ENCODE measurements around the gene EML2. TPM values are rescaled to one million over a fixed set of nuclear protein-coding genes. Genes with fewer than 3 reads are reported as not detected.

The EML2 gene
- total and polyA plus RNA-seq, 10 of the 15 experiments (the other 5 are each of a cell fraction or from before 2014, with no cell fraction given), result 1.6 to 64.0 (median 27.5) TPM

DNA sequence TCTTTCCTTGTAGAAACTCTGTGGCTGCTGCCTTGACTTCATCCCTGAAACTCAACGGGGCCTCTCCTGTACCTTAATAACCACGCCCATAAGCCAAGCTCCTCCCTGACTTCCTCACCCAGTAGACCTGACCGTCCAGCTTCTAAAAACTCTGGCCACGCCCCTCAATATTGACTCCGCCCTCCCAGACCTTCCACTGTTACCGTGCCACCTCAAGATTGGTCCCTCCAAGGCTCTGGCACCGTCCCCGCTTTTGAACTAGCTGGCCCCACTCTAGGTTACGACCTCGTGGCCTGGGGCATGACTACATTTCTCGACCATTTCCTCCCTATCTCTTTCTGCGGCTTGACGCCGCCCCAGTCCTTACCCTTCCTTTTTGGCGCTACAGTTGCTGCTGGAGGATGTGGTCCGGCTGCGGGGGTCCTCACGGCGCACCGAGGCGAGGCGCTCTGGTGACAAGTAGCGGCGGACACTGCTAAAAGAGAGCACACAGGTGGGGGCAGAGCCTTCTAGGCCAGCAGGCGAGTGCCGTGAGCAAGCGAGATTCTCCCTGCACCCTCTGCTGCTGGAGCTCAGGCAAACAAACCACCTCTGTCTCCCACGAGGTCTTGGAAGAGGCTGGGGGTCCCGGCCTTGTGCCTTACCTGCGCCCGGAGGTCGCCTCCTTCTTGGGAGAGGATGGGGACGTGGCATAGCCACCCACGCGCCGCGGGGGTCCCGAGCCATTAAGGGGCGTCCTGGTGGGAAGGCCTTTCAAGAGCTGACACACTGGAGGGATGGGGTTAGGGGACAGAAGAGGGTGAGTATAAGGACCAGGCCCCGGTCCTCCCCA lies 2.3 kb upstream of the EML2 start (continued):
- TF ChIP-seq, protein P1, sequence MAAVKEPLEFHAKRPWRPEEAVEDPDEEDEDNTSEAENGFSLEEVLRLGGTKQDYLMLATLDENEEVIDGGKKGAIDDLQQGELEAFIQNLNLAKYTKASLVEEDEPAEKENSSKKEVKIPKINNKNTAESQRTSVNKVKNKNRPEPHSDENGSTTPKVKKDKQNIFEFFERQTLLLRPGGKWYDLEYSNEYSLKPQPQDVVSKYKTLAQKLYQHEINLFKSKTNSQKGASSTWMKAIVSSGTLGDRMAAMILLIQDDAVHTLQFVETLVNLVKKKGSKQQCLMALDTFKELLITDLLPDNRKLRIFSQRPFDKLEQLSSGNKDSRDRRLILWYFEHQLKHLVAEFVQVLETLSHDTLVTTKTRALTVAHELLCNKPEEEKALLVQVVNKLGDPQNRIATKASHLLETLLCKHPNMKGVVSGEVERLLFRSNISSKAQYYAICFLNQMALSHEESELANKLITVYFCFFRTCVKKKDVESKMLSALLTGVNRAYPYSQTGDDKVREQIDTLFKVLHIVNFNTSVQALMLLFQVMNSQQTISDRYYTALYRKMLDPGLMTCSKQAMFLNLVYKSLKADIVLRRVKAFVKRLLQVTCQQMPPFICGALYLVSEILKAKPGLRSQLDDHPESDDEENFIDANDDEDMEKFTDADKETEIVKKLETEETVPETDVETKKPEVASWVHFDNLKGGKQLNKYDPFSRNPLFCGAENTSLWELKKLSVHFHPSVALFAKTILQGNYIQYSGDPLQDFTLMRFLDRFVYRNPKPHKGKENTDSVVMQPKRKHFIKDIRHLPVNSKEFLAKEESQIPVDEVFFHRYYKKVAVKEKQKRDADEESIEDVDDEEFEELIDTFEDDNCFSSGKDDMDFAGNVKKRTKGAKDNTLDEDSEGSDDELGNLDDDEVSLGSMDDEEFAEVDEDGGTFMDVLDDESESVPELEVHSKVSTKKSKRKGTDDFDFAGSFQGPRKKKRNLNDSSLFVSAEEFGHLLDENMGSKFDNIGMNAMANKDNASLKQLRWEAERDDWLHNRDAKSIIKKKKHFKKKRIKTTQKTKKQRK (IDR thresholded peaks at IDR 0.05; ENCODE audit: low read depth, low read length), result no peak
- TF ChIP-seq RB1 (IDR thresholded peaks at IDR 0.05; ENCODE audit: borderline replicate concordance), result 0 out of 2 replicates have a peak, but pooled peaks have one; percentile 51
- TF ChIP-seq, protein P2, sequence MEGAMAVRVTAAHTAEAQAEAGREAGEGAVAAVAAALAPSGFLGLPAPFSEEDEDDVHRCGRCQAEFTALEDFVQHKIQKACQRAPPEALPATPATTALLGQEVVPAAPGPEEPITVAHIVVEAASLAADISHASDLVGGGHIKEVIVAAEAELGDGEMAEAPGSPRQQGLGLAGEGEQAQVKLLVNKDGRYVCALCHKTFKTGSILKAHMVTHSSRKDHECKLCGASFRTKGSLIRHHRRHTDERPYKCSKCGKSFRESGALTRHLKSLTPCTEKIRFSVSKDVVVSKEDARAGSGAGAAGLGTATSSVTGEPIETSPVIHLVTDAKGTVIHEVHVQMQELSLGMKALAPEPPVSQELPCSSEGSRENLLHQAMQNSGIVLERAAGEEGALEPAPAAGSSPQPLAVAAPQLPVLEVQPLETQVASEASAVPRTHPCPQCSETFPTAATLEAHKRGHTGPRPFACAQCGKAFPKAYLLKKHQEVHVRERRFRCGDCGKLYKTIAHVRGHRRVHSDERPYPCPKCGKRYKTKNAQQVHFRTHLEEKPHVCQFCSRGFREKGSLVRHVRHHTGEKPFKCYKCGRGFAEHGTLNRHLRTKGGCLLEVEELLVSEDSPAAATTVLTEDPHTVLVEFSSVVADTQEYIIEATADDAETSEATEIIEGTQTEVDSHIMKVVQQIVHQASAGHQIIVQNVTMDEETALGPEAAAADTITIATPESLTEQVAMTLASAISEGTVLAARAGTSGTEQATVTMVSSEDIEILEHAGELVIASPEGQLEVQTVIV (IDR thresholded peaks at IDR 0.05; ENCODE audit: borderline replicate concordance, partially characterized antibody), result no peak
- TF ChIP-seq JUND (IDR thresholded peaks at IDR 0.05; ENCODE audit: low read depth, low read length), result no peak
- TF ChIP-seq DPF2 (IDR thresholded peaks at IDR 0.05), result no peak
- TF ChIP-seq SREBF1 (IDR thresholded peaks at IDR 0.05; ENCODE audit: low read length), result no peak
- TF ChIP-seq, protein P3, sequence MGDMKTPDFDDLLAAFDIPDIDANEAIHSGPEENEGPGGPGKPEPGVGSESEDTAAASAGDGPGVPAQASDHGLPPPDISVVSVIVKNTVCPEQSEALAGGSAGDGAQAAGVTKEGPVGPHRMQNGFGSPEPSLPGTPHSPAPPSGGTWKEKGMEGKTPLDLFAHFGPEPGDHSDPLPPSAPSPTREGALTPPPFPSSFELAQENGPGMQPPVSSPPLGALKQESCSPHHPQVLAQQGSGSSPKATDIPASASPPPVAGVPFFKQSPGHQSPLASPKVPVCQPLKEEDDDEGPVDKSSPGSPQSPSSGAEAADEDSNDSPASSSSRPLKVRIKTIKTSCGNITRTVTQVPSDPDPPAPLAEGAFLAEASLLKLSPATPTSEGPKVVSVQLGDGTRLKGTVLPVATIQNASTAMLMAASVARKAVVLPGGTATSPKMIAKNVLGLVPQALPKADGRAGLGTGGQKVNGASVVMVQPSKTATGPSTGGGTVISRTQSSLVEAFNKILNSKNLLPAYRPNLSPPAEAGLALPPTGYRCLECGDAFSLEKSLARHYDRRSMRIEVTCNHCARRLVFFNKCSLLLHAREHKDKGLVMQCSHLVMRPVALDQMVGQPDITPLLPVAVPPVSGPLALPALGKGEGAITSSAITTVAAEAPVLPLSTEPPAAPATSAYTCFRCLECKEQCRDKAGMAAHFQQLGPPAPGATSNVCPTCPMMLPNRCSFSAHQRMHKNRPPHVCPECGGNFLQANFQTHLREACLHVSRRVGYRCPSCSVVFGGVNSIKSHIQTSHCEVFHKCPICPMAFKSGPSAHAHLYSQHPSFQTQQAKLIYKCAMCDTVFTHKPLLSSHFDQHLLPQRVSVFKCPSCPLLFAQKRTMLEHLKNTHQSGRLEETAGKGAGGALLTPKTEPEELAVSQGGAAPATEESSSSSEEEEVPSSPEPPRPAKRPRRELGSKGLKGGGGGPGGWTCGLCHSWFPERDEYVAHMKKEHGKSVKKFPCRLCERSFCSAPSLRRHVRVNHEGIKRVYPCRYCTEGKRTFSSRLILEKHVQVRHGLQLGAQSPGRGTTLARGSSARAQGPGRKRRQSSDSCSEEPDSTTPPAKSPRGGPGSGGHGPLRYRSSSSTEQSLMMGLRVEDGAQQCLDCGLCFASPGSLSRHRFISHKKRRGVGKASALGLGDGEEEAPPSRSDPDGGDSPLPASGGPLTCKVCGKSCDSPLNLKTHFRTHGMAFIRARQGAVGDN (IDR thresholded peaks at IDR 0.05), result peak; percentile 64; the same call in 1 of the 2 replicates
- TF ChIP-seq MXI1 (IDR thresholded peaks at IDR 0.05; ENCODE audit: low read depth, low read length), result peak; percentile 70
- 0 out of 2 replicates have a peak, but pooled peaks have one; percentile 17 for TF ChIP-seq EED (IDR thresholded peaks at IDR 0.05; ENCODE audit: low read depth)
- no peak for TF ChIP-seq NFYA (IDR thresholded peaks at IDR 0.05; ENCODE audit: borderline replicate concordance, low read depth, low read length)
- TF ChIP-seq, protein P4, sequence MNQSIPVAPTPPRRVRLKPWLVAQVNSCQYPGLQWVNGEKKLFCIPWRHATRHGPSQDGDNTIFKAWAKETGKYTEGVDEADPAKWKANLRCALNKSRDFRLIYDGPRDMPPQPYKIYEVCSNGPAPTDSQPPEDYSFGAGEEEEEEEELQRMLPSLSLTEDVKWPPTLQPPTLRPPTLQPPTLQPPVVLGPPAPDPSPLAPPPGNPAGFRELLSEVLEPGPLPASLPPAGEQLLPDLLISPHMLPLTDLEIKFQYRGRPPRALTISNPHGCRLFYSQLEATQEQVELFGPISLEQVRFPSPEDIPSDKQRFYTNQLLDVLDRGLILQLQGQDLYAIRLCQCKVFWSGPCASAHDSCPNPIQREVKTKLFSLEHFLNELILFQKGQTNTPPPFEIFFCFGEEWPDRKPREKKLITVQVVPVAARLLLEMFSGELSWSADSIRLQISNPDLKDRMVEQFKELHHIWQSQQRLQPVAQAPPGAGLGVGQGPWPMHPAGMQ (IDR thresholded peaks at IDR 0.05; ENCODE audit: borderline replicate concordance), result no peak
- no peak for TF ChIP-seq SUPT20H (IDR thresholded peaks at IDR 0.05; ENCODE audit: borderline replicate concordance, control insufficient read depth, low read depth, low read length)
- TF ChIP-seq, protein P5, sequence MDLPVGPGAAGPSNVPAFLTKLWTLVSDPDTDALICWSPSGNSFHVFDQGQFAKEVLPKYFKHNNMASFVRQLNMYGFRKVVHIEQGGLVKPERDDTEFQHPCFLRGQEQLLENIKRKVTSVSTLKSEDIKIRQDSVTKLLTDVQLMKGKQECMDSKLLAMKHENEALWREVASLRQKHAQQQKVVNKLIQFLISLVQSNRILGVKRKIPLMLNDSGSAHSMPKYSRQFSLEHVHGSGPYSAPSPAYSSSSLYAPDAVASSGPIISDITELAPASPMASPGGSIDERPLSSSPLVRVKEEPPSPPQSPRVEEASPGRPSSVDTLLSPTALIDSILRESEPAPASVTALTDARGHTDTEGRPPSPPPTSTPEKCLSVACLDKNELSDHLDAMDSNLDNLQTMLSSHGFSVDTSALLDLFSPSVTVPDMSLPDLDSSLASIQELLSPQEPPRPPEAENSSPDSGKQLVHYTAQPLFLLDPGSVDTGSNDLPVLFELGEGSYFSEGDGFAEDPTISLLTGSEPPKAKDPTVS (IDR thresholded peaks at IDR 0.05; ENCODE audit: low read depth, low read length), result no peak

All from GM12878 (cell line).